ENCODE results near the gene COMMD3. TPM values are rescaled to one million over a fixed set of nuclear protein-coding genes. Genes with fewer than 3 reads are reported as not detected.
A peak's percentile ranks its signal among the peaks of the same experiment; 100 is the strongest.

Gene COMMD3
- total RNA-seq, 4 donors from 2014 or later = 17.5 to 68.6 (median 24.6) TPM

GRCh38 chr10:22338185-22338900 is 22.2 kb downstream of the COMMD3 start:
- 19 to 26% methylated on average over 8 to 9 of the region's 9 CpGs for WGBS, 2 donors (ENCODE audit: low coverage in 1 of 2)
- H3K4me1 ChIP-seq = peaks cover 0 to 50% (median 33%) of the 10 kb centered on the region in 3 donors
- no peak overlapping the region for H3K27ac ChIP-seq
- H3K9me3 ChIP-seq = peaks cover 0 to 12% (median 0%) of the 10 kb centered on the region in 3 donors
- TF ChIP-seq POLR2A (IDR thresholded peaks at IDR 0.05) = no peak
- no peak for TF ChIP-seq POLR2AphosphoS5 (IDR thresholded peaks at IDR 0.05)
- no peak for TF ChIP-seq EP300 (IDR thresholded peaks at IDR 0.05)
- TF ChIP-seq CTCF (IDR thresholded peaks at IDR 0.05) = no peak
- no peak overlapping the region for H3K4me3 ChIP-seq
- no peak for ATAC-seq
- H3K27me3 ChIP-seq = peaks cover 84% of the 10 kb centered on the region
- H3K36me3 ChIP-seq = no peaks in the 10 kb centered on the region

- Histone ChIP-seq H3K27ac (no peak overlapping the region), H3K27me3 (peaks cover 87% of the 10 kb centered on the region), H3K4me3 (no peak overlapping the region), H3K36me3 (no peaks in the 10 kb centered on the region), H3K4me1 (peaks cover 0 to 49% (median 33%) of the 10 kb centered on the region in 3 donors), H3K9me3 (peaks cover 0 to 9% (median 0%) of the 10 kb centered on the region in 3 donors)
- TF ChIP-seq POLR2AphosphoS5 (IDR thresholded peaks at IDR 0.05) (no peak), POLR2A (IDR thresholded peaks at IDR 0.05) (no peak), CTCF (IDR thresholded peaks at IDR 0.05) (no peak)
- ATAC-seq = no peak
Observed at GRCh38 chr10:22338931-22339330, 22.7 kb downstream of the COMMD3 start.

GRCh38 chr10:22339761-22340328 is 23.7 kb downstream of the COMMD3 start:
- 1% methylated on average over 13 of the region's 13 CpGs for WGBS, 2 donors (ENCODE audit: low coverage in 1 of 2)
- Histone ChIP-seq H3K36me3 (no peaks in the 10 kb centered on the region), H3K27ac (peak overlapping the region; percentile 71 to 96 (median 94)), H3K4me3 (peak overlapping the region; percentile 48 to 77), H3K9me3 (no peaks in the 10 kb centered on the region), H3K27me3 (peaks cover 87% of the 10 kb centered on the region), H3K4me1 (peaks cover 0 to 40% (median 26%) of the 10 kb centered on the region in 3 donors)
- no peak for ATAC-seq
- TF ChIP-seq CTCF (IDR thresholded peaks at IDR 0.05) = no peak
- TF ChIP-seq POLR2A (IDR thresholded peaks at IDR 0.05) = no peak
- TF ChIP-seq POLR2AphosphoS5 (IDR thresholded peaks at IDR 0.05) = no peak
- no peak for TF ChIP-seq EP300 (IDR thresholded peaks at IDR 0.05)

GRCh38 chr10:22340329-22341189 is 24.4 kb downstream of the COMMD3 start:
- Histone ChIP-seq H3K4me3 (peak overlapping the region; percentile 48 to 77), H3K27me3 (peaks cover 87% of the 10 kb centered on the region), H3K27ac (peak overlapping the region; percentile 71 to 96 (median 94)), H3K36me3 (no peaks in the 10 kb centered on the region), H3K4me1 (peaks cover 0 to 40% (median 21%) of the 10 kb centered on the region in 3 donors), H3K9me3 (peaks cover 0 to 6% (median 0%) of the 10 kb centered on the region in 3 donors)
- WGBS, 2 donors (ENCODE audit: low coverage in 1 of 2) = 0 to 1% methylated on average over 5 to 12 of the region's 98 CpGs
- TF ChIP-seq EP300 (IDR thresholded peaks at IDR 0.05) = no peak
- TF ChIP-seq POLR2AphosphoS5 (IDR thresholded peaks at IDR 0.05) = peak; percentile 49
- peak in 1 of 4 experiments; percentile 29 for TF ChIP-seq CTCF (IDR thresholded peaks at IDR 0.05)
- peak in 1 of 2 donors; percentile 52 for TF ChIP-seq POLR2A (IDR thresholded peaks at IDR 0.05)
- peak; percentile 81 for ATAC-seq

All from gastroesophageal sphincter (tissue), 4 donors.